ENCODE results near the gene CLTB.

CLTB gene

DNA sequence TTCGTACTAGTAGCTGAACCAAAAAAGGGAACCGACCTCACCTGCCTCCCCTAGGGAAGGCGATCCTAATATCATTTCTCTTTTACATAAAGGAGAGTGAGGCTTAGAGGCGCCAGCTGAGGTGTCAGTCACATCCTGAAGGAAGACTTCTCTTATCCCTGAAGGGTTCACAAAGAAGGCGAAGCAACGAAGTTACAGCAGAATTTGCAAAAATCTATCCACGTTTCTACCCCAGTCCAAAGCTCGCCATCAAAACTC lies 54.2 kb downstream of the CLTB start:
- DNase-seq (ENCODE audit: low read depth, low spot score): no peak

DNA sequence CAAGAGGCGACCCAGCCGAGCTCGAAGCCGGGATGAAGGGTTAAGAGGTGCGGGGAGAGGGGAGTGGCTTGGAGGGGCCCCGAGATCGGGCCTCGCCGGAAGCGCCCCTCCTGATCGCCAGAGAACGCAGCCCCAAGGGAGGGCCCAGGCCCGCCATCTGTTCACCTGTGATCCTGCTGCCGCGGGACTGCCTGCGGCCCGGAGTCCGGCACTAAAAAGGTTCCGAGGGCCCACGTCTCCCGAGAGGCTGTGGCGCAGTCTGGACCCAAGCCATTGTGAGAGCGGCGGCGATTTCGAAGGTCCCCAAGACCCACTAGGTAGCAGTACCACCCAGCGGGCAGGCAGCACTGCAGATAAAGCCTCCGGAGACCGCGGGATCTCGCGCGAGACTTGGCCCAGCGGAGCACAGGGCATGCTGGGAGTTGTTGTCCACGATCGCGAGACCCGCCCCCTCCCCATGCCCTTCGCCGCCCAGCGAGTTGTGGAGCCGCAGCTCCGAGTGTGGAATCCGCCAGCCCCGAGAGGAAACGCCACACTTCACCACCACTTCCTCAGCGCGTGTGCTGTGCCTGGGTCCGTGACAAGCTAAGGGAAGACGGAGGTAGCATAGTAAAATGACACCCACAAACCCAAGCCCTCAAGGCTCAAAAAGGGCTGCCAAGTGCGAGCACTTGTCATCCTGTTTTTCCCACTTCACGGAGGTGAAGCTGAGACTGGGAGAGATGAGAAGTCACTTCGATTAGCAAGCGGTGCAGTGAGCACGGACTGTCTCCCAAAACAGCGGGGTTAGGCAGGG lies 54.7 kb downstream of the CLTB start, which contains the start of gene KIAA1191:
KIAA1191 (minus strand) TSS at position 328 of the 796 bp plus-strand sequence. CDS start 2,256 bp downstream, outside the sequence.
- H3K4me3 ChIP-seq (ENCODE audit: low read length): peak within 1 kb of the TSS; percentile 89
- DNase-seq (ENCODE audit: low read depth, low spot score): peak; percentile 91

More for the DNA sequence above, 54.2 kb downstream of the CLTB start:
- H3K4me3 ChIP-seq (ENCODE audit: low read length): peak overlapping the region; percentile 89

DNA sequence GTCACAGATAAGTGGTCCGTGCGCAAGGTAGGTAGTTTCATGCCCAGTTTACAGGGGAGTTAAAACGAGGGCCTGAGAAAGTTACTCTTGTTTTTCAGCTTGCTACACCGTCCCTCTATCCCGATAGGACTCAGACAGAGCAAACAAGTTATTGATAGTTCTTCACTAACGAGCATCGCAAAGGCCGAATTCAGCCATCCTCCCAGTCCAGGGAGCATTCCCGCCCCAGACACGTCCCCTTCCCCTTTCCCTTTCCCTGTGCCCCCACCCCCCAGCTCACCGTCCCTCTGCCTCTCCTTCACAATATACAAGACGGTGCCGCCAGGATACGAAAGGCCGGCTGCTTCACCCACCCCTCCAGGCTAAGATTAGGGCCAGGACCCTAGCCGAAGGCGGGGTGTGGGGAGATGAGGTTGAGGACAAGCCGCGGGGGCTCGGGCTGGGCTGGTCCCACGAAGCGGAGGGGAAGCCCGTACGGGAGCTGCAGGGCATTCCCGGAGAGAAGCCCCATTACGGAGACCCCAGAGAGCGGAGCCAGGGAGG lies 55.4 kb downstream of the CLTB start:
- no peak for DNase-seq (ENCODE audit: low read depth, low spot score)
- H3K4me3 ChIP-seq (ENCODE audit: low read length): peak overlapping the region; percentile 89

DNA sequence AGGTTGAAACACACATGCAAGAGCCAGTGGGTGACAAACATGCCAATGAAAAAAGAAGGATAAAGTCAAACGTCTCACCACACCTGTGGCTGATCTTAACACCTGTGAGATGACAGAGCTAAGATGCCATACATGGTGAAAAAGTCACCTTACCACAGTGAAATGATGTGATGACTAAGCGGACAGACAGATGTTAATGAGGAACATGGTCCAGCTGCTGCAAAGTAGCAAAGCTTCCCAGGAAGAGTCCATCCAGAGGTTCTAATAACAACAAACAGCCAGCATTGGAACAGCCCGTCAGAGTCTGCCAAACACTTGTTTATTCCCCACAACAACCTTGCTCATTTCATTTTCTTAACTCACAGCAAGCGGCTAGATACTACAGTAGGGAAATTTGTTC lies 56.7 kb downstream of the CLTB start:
- no peak overlapping the region for H3K4me3 ChIP-seq (ENCODE audit: low read length)
- DNase-seq (ENCODE audit: low read depth, low spot score): no peak

DNA sequence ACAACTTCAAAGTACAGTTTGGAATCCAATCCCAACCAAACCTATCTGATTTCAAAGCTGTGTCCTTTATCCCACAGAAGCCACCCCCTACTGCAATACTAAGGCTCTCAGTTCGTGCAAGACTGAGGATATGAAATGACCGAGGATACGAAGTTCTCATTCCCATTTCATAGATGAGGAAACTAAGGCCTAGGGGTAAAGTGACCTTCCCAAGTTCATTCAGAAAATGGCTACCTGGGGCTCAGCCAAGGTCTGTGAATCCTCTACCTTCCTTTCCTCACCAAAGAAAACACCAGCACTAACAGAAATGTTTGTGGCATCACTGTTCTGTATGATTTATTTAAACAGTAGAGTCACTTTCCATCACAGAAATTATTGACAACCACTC lies 60.2 kb downstream of the CLTB start:
- DNase-seq (ENCODE audit: low read depth, low spot score): no peak
- H3K4me3 ChIP-seq (ENCODE audit: low read length): no peak overlapping the region

DNA sequence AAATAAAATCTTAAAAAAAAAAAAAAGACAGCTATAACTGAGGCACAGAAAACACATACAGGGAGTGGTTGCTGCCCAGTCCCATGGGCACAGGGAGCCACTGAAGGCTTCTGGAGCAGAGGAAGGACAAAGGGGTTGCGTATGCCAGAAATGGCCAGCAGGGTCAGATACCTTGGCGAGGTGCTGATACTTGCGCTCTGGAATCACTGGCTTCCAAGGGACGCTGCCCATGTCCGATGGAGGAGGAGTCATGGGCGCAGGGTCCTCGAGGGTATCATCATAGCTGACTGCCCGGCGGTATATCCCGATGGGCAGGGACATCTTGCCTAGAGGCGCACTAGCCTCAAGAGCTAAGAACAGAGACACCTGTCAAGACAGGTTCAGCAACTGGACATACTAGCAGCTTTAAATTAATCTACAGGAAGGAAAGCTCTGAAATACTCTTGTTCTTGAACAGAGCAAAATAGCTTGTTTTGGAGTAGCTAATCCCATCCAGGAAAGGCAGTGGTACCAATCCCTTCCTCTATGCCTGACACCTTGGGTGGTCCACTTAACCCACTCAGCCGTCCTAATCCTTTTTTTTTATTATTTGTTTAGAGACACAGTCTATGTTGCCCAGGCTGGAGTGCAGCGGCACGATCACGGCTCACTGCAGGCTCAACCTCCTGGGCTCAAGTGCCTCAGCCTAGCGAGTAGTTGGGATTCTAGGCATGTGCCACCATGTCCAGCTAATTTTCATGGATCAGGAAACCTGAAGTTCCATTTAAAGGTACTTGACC lies 60.8 kb downstream of the CLTB start:
- H3K4me3 ChIP-seq (ENCODE audit: low read length): no peak overlapping the region
- no peak for DNase-seq (ENCODE audit: low read depth, low spot score)

DNA sequence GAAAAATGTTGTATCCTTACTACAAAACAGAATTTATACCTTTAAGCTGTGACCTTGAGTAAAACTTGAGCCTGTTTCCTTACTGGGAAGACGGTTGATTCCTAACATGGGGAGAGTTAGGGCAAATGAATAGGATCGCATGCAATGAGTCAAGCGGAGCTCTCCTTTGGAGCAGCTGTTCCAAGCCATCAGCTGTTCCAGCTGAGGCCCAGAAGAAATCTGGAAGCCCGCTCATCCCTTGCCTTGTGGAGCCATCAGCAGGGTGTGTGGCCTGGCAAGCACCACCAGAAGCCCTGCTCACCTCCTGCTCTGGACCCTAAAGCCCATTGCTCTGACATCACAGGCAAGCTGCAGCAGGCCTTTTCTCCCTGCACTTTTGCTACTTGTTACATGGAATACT lies 62.8 kb downstream of the CLTB start:
- no peak for DNase-seq (ENCODE audit: low read depth, low spot score)
- H3K4me3 ChIP-seq (ENCODE audit: low read length): no peak overlapping the region

DNA sequence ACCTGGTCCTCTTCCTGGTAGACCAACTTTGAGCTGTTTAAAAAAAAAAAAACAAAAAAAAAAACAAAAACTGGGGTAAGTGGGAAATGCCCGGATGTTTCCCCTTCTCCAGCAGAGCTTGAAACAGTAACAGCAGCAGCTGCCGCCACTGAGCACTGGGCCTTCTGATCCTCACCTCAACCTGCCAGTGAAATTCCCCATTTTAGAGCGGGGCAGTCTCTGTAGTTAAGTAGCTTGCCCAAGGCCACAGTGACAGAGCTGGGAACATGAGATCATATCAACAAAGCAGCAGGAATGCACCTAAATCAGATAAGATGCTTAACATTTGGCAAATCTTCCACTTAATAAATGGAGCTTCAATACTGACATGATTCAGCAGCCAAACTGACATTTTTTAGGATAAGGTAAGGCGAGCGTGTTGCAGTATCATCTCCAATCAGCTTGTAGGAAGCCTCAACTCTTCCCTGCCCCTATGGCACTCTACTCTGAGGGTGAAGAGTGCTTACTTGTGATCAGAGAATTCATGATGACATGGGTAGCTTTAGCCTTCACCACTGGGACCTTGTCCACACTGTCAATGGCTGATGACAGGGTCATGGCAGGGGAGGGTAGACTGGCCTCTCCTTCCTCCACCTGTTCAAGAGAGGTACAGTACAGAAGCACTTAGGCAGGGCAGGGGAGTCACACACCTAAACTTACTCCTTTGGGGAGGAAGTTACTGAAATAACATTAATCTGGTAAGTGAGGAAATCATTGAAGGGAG lies 64.0 kb downstream of the CLTB start:
- no peak for DNase-seq (ENCODE audit: low read depth, low spot score)
- H3K4me3 ChIP-seq (ENCODE audit: low read length): no peak overlapping the region

DNA sequence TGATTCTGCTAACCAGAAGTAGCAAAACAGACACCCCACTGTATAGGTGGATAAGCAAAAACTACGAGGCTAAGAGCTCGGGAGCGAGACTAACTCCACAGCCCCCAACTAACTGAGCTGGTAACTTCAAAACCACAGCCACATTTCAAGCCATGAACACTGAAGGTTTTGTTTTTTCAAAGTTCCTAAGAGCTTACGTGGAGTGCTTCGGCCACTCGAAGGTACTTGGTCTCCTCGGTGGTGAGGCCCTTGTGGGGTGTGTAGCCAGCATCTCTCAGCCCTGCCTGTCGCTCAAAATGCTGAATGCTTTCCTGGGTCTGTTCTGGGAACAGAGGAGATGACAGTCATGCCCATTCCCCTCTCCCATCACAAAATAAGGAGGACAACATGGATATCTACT lies 65.9 kb downstream of the CLTB start:
- H3K4me3 ChIP-seq (ENCODE audit: low read length): no peak overlapping the region
- no peak for DNase-seq (ENCODE audit: low read depth, low spot score)

DNA sequence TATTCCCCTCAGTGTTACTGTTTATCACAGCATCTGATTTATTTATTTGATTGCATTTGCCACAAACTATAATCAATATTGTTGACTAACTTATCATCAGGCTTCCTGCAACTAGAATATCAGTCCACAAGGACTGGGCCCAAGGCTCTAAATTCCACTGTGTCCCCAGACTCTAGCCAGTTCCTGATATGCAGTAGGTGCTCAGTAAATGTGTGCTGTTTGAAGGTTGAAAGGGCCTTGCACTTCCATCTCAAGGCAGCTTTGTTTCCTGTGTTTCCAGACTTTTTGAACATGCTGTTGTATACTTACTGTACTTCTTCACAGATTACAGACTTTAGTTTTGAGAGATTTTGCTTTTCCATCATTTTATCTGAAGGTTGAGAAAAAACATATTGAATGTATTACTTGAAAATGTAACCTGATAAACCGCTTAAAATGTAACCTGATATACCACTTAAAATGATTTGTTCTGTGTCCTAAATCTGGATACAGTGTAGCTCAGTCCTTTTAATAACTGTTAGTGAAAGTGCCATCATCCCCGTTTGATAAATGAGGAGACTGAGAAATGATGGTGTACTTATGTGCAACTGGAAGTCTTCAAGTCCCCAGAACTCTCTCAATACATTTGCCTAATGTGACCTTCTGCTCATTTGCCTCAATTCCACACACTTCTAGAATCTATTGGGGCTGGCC lies 73.4 kb downstream of the CLTB start:
- no peak overlapping the region for H3K4me3 ChIP-seq (ENCODE audit: low read length)
- no peak for DNase-seq (ENCODE audit: low read depth, low spot score)

Measured in Jurkat, Clone E6-1 (cell line).